ENCODE data around the gene UGT1A10. TPM values are rescaled to one million over a fixed set of nuclear protein-coding genes. Genes with fewer than 3 reads are reported as not detected.
"Not testable (repeated sequence)": the region's sequence is repeated elsewhere in the genome, so short reads cannot be mapped to it uniquely, and the experiment has no call there.

The UGT1A10 gene
- total RNA-seq, 1 donor from 2014 or later = not detected

DNA sequence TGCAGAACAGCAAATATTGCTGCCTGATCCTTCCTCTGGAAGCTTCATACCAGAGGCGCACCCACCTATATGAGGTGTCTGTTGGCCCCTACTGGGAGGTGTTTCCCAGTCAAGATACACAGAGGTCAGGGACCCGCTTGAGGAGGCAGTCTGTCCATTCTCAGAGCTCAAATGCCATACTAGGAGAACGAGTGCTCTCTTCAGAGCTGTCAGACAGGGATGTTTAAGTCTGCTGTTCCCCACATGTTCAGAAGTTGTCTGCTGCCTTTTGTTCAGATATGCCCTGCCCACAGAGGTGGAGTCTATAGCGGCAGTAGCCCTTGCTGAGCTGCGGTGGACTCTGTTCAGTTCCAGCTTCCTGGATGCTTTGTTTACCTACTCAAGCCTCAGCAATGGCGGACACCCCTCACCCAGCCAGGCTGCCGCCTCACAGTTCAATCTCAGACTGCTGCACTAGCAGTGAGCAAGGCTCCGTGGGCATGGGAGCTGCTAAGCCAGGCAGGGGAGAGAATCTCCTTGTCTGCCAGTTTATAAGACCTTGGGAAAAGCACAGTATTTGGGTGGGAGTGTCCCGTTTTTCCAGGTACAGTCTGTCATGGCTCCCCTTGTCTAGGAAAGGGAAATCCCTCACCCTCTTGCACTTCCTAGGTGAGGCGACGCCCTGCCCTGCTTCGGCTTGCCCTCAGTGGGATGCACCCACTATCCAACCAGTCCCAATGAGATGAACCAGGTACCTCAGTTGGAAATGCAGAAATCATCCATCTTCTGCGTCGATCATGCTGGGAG is 100.8 kb downstream of the UGT1A10 start:
- not testable (repeated sequence) for DNase-seq (ENCODE audit: low read depth, low spot score)

DNA sequence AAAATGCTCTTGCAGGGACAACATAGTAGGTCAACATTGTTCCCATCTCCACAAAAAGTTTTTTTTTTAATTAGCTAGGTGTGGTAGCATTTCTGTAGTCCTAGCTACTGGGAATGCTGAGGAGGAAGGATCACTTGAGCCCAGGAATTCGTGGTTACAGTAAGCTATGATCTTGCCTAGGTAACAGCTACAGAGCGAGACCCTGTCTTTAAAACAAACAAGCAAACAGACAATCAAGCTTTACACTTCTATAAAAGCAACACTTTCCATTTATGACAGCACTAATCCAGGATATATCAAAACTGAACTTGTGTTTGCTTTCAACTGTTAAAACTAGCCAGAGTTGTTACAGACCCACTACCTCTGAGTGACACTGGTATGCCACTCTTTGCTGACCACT is 104.6 kb downstream of the UGT1A10 start:
- no peak for DNase-seq (ENCODE audit: low read depth, low spot score)

DNA sequence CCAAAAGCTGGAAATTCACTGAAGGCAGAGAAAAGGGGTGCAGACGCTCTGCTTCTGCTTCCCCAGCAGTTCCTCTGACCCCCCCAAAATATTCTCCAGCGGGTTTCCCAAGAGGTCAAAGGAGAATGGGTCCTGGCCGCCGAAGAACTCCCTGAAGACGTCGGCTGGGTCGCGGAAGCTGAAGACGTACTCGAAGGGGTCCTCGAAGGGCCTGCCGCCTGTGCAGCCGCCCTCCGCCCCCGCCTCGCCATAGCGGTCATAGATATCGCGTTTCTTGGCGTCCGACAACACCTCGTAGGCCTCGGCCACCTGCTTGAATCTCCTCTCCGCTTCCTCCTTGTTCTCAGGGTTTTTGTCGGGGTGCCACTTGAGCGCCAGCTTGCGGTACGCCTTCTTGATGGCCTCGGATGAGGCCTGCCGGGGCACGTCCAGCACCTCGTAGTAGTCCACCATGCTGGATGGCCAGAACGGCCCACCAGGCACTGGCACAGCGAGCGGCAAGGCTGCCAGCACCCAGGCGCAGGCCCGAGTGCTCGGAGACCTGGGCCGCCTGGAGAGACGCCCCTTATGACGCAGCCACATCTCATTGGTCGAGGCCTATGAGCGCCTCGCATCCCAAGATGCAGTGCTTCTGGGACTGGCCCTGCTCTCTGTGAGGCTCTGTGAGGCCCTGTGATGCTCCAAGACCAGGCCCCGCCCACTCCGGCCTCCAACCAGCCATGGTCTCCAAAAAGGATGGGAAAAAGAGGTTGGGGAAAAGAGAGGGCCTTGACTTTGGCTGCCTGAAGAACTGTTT is 107.4 kb downstream of the UGT1A10 start:
- DNase-seq (ENCODE audit: low read depth, low spot score) = no peak

DNA sequence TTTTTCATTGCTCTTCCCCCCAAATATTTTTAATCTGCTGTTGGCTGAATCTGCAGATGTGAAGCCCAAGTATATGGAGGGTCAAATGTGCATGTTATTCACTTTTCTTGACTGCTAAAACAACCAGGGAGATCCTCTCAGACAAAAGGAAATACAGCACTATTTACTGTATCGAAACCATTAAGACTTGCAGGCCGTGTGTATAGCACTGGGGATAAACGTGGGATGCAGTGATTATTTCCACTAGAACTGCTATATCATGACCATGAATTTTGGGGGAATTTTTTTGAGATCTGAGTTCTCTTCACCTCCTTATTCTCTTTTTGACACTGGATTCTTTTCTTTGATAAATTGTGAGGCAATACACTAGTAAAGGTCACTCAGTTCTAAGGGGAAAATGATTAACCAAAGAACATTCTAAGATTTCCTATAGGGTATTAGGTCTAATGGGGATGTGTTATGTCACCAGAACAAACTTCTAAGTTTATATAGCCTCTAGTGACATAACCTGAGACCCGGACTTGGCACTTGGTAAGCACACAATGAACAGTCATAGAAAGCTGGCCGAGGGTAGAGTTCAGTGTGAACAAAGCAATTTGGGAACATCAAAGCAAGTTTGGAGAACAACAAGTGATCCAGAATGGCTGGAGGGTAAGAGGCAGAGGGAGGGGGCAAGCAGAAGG is 109.0 kb downstream of the UGT1A10 start:
- no peak for DNase-seq (ENCODE audit: low read depth, low spot score)

DNA sequence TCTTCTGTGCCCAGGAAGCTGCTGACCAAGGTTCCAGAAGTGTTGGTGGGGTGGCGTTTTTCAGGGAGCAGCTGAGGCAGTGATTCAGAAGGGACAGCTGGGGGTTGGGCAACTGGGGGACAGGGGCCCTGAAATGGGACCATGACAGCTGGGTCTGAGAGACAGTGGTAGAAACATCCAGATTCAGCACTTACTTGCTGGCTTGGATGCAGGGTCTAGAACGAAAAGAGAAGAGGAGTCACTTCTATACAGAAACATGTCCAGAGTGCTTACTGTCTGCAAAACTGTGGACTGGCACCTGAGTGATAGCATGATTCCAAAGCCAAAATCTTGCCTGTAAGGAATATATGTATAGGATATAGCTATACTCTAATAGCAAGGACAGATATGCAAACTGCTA is 109.6 kb downstream of the UGT1A10 start:
- DNase-seq (ENCODE audit: low read depth, low spot score) = not testable (repeated sequence)

DNA sequence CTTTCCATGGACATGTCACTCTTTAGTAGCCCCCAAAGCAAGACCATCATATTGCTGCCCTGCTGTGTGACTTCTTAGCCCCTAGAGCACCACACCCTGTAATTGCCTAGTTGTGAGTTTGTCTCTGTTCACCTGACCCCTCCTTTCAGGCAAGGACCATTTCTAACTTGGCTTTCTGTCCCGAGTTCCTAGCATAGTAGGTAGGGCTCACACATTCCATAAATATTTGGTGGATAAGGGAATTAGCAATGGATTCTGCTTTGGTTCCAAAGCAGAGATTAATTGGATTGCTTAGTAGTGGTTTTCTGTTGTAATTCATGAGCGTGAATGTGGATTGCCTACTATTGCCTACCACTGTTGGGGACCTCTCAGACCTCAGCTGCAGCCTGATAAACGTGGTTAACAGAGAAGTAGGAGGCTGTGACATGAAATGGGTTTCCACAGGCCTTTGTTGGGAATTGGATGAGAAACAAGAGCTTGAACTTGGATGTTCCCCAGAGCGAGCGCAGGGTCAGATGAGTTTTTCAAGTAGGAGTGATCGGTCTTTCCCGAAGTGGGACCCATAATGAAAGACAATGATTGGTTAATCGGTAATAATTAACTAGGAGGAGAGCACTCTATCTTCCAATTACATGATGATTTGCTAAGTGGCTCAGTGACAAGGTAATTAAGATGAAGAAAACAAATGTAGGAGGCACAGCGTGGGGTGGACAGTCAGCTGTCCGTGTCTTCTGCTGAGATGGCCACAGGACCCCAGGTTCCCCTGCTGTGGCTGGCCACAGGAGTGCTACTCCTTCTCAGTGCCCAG is 110.4 kb downstream of the UGT1A10 start:
- no peak for DNase-seq (ENCODE audit: low read depth, low spot score)

DNA sequence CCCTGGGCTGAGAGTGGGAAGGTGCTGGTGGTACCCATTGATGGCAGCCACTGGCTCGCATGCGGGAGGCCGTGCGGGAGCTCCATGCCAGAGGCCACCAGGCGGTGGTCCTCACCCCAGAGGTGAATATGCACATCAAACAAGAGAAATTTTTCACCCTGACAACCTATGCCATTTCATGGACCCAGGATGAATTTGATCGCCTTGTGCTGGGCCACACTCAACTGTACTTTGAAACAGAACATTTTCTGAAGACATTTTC is 111.0 kb downstream of the UGT1A10 start:
- no peak for DNase-seq (ENCODE audit: low read depth, low spot score)

DNA sequence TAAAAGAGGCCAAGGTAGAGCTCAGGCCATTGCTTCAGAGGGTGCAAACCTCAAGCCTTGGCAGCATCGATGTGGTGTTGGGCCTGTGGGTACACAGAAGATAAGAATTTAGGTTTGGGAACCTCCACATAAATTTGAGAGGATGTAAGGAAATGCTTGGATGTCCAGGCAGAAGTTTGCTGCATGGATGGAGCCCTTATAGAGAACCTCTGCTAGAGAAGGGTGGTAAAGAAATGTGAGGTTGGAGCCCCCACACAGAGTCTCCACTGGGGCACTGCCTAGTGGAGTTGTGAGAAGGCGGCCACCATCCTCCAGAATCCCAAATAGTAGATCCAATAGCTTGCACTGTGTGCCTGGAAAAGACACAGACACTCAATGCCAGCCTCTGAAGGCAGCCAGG is 114.4 kb downstream of the UGT1A10 start:
- DNase-seq (ENCODE audit: low read depth, low spot score) = not testable (repeated sequence)

DNA sequence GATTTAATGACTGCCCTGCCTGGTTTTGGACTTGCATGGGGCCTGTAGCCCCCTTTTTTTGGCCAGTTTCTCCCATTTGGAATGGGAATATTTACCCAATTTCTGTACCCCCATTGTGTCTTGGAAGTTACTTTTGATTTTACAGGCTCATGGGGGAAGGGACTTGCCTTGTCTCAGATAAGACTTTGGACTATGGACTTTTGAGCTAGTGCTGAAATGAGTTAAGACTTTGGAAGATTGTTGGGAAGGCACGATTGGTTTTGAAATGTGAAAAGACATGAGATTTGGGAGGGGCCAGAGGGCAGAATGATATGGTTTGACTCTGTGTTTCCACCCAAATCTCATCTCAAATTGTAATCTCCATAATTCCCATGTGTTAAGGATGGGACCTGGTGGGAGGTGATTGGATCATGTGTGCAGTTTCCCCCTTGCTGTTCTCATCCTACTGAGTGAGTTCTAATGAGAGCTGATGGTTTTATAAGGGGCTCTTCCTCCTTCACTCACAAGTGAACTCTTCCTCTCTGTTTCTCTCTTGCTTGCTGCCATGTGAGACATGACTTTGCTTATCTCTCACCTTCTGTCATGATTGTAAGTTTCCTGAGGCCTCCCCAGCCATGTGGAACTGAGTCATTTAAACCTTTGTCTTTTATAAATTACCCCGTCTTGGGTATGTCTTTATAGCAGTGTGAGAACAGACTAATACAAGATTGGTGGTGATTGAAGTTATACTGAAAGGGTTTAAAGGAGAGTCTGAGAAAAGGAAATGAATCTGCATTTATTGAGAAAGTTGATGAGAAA is 115.2 kb downstream of the UGT1A10 start:
- not testable (repeated sequence) for DNase-seq (ENCODE audit: low read depth, low spot score)

DNA sequence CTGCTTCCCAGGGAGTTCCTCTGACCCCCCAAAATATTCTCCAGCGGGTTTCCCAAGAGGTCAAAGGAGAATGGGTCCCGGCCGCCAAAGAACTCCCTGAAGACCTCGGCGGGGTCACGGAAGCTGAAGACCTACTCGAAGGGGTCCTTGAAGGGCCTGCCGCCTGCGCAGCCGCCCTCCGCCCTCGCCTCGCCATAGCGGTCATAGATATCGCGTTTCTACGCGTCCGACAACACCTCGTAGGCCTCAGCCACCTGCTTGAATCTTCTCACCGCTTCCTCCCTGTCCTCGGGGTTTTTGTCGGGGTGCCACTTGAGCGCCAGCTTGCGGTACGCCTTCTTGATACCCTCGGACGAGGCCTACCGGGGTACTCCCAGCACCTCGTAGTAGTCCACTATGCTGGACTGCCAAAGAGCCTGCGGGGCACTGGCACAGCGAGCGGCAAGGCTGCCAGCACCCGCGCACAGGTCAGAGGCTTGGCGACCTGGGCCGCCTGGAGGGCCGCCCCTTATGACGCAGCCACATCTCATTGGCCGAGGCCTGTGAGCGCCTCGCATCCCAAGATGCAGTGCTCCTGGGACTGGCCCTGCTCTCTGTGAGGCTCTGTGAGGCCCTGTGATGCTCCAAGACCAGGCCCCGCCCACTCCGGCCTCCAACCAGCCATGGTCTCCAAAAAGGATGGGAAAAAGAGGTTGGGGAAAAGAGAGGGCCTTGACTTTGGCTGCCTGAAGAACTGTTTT is 118.8 kb downstream of the UGT1A10 start:
- no peak for DNase-seq (ENCODE audit: low read depth, low spot score)

DNA sequence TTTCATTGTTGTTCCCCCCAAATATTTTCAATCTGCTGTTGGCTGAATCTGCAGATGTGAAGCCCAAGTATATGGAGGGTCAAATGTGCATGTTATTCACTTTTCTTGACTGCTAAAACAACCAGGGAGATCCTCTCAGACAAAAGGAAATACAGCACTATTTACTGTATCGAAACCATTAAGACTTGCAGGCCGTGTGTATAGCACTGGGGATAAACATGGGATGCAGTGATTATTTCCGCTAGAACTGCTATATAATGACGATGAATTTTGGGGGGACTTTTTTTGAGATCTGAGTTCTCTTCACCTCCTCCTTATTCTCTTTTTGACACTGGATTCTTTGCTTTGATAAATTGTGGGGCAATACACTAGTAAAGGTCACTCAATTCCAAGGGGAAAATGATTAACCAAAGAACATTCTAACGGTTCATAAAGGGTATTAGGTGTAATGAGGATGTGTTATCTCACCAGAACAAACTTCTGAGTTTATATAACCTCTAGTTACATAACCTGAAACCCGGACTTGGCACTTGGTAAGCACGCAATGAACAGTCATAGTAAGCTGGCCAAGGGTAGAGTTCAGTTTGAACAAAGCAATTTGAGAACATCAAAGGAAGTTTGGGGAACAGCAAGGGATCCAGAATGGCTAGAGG is 120.3 kb downstream of the UGT1A10 start:
- no peak for DNase-seq (ENCODE audit: low read depth, low spot score)

DNA sequence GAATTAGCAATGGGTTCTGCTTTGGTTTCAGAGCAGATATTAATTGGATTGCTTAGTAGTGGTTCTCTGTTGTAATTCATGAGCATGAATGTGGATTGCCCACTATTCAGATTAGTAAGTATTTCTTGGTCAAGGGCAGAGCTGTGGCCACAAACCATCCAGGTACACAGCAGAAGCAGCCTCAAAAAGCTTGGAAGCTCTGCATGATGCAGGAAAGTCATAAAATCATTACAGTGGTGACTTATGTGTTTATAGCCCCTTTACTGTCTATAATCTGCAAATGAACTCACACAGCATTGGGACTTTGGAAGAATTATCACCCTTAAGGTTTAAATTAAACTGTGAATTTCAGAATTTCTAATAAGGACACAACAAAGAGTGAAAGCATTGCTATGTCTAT is 121.9 kb downstream of the UGT1A10 start:
- no peak for DNase-seq (ENCODE audit: low read depth, low spot score)

DNA sequence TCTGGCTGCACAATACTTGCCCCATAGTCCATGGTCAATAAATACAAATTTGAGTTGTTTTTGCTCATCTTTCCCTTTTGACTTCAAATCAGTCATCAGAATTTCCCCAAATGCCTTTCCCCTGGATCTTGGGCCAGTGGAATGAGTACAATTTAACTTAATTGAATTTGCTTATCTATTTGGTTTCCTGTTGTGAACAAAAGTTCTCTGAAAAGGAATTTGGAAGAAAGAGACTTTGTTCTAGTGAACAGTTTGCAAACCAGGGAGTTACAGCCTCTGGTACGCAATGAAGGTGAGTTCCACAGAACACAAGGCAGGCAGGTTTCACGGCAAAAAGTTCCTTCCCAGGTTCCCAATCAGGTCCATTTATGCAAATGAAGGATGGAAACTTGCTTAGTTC is 122.6 kb downstream of the UGT1A10 start:
- no peak for DNase-seq (ENCODE audit: low read depth, low spot score)

DNA sequence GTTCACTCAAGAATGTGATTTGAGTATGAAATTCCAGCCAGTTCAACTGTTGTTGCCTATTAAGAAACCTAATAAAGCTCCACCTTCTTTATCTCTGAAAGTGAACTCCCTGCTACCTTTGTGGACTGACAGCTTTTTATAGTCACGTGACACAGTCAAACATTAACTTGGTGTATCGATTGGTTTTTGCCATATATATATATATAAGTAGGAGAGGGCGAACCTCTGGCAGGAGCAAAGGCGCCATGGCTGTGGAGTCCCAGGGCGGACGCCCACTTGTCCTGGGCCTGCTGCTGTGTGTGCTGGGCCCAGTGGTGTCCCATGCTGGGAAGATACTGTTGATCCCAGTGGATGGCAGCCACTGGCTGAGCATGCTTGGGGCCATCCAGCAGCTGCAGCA is 123.8 kb downstream of the UGT1A10 start, which contains the start of gene UGT1A1:
Gene UGT1A1, plus strand, starts transcription at position 228 of the 400 bp plus-strand sequence. Its CDS starts 18 bp downstream, at position 246.
- DNase-seq (ENCODE audit: low read depth, low spot score) = no peak

DNA sequence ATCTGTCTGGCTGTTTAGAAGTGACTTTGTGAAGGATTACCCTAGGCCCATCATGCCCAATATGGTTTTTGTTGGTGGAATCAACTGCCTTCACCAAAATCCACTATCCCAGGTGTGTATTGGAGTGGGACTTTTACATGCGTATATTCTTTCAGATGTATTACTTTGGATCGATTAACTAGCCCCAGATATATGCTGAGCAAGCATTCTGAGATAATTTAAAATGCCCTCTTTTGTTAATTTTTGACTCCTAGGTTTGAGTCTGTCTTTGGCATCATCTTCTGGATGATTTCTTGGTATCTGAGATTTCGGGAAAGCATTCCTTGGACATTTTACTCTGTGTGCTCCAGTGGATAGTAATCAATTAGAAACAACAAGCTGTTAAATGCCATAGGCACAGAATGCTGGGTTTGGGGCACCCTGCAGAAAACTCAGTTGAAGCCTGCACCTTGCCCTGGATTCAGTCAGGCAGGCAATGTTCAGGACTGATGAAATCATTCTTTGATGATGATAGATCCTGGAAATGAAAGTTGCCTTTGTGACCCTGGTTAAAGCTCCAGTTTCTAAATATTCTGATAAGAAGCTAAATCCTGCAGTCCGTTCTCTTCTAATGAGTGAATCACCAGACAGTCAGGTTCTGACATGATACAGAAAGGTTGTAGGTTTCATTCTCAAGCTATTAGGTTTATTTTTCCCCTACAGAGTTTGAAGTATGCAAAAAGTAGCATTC is 125.0 kb downstream of the UGT1A10 start:
- no peak for DNase-seq (ENCODE audit: low read depth, low spot score)

DNA sequence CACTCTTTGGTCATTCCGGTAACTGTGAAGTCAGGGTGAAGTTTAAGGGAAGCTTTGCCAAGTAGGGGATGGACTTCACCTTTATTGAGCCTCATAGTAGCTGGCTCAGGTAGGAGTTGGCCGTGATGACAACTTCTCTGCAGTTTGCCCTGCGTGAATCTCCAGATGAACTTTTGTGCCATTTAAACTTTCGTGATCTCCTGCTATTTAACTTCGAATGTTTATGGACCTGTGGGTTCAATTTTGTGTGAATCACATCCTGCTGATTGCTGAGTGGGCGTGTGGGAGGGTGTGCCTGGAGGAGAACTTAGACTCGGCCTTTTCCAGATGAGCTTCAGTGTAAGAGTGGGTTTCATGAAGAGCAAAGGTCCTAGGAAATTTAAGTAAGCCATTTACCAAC is 128.0 kb downstream of the UGT1A10 start:
- DNase-seq (ENCODE audit: low read depth, low spot score) = no peak

DNA sequence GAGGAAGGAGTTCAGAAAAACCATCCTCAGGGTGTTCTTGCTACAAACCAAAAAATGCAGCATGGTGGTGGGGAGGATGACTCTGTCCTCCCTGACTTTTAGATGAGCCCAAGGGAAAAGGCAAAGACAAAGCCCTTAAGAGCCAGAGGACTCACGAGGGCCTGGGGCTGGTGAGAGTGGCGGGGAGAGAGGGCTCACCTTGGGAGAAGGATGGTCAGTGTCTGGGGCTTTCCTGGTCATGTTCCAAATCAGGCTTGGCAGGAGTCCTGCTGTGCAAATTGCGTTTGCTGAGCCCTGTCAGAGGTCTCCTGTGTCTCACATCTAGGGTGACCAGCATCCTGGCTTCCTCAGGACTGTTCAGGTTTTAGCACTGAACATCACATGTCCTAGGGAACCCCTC is 128.5 kb downstream of the UGT1A10 start:
- no peak for DNase-seq (ENCODE audit: low read depth, low spot score)

DNA sequence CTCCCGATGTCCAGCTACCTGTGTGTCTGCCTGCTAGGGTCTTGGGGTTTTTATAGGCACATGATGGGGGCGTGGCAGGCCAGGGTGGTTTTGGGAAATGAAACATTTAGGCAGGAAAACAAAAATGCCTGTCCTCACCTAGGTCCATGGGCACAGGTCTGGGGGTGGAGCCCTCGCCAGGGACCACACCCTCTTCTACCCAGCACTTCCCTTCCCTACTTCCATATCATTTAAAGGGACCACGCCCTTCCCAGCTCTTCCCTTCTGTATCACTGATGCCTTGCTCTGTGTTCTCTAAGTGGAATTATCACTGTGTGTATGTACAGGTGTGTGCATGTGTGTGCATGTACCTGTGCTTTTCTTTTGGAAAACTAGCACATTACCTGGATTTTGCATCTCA is 130.2 kb downstream of the UGT1A10 start:
- no peak for DNase-seq (ENCODE audit: low read depth, low spot score)

DNA sequence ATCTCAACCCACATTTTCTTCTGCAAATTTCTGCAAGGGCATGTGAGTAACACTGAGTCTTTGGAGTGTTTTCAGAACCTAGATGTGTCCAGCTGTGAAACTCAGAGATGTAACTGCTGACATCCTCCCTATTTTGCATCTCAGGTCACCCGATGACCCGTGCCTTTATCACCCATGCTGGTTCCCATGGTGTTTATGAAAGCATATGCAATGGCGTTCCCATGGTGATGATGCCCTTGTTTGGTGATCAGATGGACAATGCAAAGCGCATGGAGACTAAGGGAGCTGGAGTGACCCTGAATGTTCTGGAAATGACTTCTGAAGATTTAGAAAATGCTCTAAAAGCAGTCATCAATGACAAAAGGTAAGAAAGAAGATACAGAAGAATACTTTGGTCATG is 131.8 kb downstream of the UGT1A10 start:
- no peak for DNase-seq (ENCODE audit: low read depth, low spot score)

Measured in pulmonary artery endothelial cell (primary cell).